Cardiac fibroblast (primary cell): Measurements from ENCODE around the gene NUDCD3.
"Not testable (repeated sequence)": the region's sequence is repeated elsewhere in the genome, so short reads cannot be mapped to it uniquely, and the experiment has no call there.

ENCODE experiments used
- DNase-seq, 2 donors: peaks; one replicate each; pipeline versions ENCODE4 v3.0.0 to v3.0.0-alpha.2; 2010; ENCODE audit warnings: low read depth in 2 of 2
- H3K4me3 ChIP-seq, 2 donors: replicated peaks in 1 of 2; 1 replicate in 1 of 2; 2 replicates in 1 of 2; pipeline ENCODE4 v1.5.1; 2011; ENCODE audit warnings: low read depth in 2 of 2, low read length in 2 of 2, mild to moderate bottlenecking in 2 of 2, moderate library complexity in 1 of 2
- CTCF ChIP-seq: IDR thresholded peaks from one replicate; pipeline ENCODE4 v1.5.1; 2011; ENCODE audit warnings: low read depth, mild to moderate bottlenecking, low read length, inconsistent platforms

The NUDCD3 gene

GRCh38 chr7:44517175-44517574, 26.7 kb upstream of the NUDCD3 start:
- no peak for TF ChIP-seq CTCF
- no peak overlapping the region for H3K4me3 ChIP-seq
- DNase-seq = no peak

- DNase-seq = no peak
- TF ChIP-seq CTCF = no peak
Observed at GRCh38 chr7:44515590-44516268, 25.3 kb upstream of the NUDCD3 start.

GRCh38 chr7:44512736-44513135, 22.3 kb upstream of the NUDCD3 start:
- no peak overlapping the region for H3K4me3 ChIP-seq
- no peak for DNase-seq
- TF ChIP-seq CTCF = no peak

More at GRCh38 chr7:44515590-44516268, 25.3 kb upstream of the NUDCD3 start:
- no peak overlapping the region for H3K4me3 ChIP-seq

GRCh38 chr7:44511863-44512468, 21.5 kb upstream of the NUDCD3 start:
- H3K4me3 ChIP-seq = no peak overlapping the region
- no peak for TF ChIP-seq CTCF
- DNase-seq = no peak

GRCh38 chr7:44511236-44511635, 20.8 kb upstream of the NUDCD3 start:
- no peak for TF ChIP-seq CTCF
- no peak overlapping the region for H3K4me3 ChIP-seq
- DNase-seq = no peak

- no peak for DNase-seq
- no peak for TF ChIP-seq CTCF
- H3K4me3 ChIP-seq = no peak overlapping the region
Observed at GRCh38 chr7:44508328-44509030, 18.0 kb upstream of the NUDCD3 start.

GRCh38 chr7:44506592-44507288, 16.3 kb upstream of the NUDCD3 start:
- not testable (repeated sequence) for DNase-seq, H3K4me3 ChIP-seq
